ENCODE measurements around the gene RHBDD3. TPM values are rescaled to one million over a fixed set of nuclear protein-coding genes. Genes with fewer than 3 reads are reported as not detected.

The RHBDD3 gene
- total and polyA plus RNA-seq, 12 donors, result 7.0 to 25.8 (median 12.6) TPM

DNA sequence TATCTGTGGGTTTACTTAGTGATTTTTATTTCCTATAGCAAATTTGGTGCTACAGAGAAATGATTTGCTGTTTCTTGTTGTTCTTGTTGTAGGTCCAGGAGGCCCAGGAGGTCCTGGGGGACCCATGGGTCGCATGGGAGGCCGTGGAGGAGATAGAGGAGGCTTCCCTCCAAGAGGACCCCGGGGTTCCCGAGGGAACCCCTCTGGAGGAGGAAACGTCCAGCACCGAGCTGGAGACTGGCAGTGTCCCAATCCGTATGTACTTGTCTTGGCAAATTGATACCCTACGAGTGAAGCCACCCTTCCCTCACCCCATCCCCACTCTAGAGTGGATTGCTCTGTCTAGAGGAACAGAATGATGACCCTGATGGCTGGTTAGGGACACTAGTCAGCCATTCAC is 30.9 kb upstream of the RHBDD3 start:
- Histone ChIP-seq H3K4me1 (peaks cover 2 to 18% (median 10%) of the 10 kb centered on the region in 9 donors), H3K9me3 (no peaks in the 10 kb centered on the region), H3K4me3 (no peak overlapping the region), H3K27me3 (no peaks in the 10 kb centered on the region), H3K27ac (no peak overlapping the region), H3K36me3 (peaks cover 12 to 82% (median 68%) of the 10 kb centered on the region in 9 donors)
- no peak for DNase-seq
- no peak for ATAC-seq
- intact Hi-C loops (cut with DNase I), result loop anchor here in 1 of 10 donors (10.0 kb wide), 1 partner anchor 226 kb away; no protein-coding TSS in a partner anchor
- TF ChIP-seq, protein P1, sequence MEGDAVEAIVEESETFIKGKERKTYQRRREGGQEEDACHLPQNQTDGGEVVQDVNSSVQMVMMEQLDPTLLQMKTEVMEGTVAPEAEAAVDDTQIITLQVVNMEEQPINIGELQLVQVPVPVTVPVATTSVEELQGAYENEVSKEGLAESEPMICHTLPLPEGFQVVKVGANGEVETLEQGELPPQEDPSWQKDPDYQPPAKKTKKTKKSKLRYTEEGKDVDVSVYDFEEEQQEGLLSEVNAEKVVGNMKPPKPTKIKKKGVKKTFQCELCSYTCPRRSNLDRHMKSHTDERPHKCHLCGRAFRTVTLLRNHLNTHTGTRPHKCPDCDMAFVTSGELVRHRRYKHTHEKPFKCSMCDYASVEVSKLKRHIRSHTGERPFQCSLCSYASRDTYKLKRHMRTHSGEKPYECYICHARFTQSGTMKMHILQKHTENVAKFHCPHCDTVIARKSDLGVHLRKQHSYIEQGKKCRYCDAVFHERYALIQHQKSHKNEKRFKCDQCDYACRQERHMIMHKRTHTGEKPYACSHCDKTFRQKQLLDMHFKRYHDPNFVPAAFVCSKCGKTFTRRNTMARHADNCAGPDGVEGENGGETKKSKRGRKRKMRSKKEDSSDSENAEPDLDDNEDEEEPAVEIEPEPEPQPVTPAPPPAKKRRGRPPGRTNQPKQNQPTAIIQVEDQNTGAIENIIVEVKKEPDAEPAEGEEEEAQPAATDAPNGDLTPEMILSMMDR (IDR thresholded peaks at IDR 0.05), result no peak
- WGBS, 2 donors, result 67 to 69% methylated on average over 8 of the region's 8 CpGs

DNA sequence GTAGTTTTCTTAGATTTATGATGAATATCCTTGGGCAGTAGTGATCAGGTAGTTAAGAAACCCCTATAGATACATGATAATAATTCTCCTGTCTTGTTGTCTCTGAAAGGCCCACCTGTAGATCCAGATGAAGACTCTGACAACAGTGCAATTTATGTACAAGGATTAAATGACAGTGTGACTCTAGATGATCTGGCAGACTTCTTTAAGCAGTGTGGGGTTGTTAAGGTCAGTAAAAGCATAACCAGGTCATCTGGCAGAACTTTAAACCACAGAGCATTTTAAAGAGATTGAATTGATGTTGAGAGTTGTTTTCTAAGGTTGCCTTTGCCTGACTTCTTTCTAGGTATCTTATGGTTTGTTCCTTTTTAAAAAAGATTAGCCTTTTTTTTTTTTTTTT is 24.6 kb upstream of the RHBDD3 start:
- Histone ChIP-seq H3K4me1 (peaks cover 0 to 8% (median 0%) of the 10 kb centered on the region in 9 donors), H3K36me3 (peaks cover 9 to 100% (median 93%) of the 10 kb centered on the region in 9 donors), H3K4me3 (no peak overlapping the region), H3K9me3 (no peaks in the 10 kb centered on the region), H3K27ac (no peak overlapping the region), H3K27me3 (no peaks in the 10 kb centered on the region)
- no peak for DNase-seq
- TF ChIP-seq, protein P1 (IDR thresholded peaks at IDR 0.05), result no peak
- intact Hi-C loops (cut with DNase I), result loop anchor here in 1 of 10 donors (10.0 kb wide), 1 partner anchor 232 kb away; no protein-coding TSS in a partner anchor
- ATAC-seq, result no peak

DNA sequence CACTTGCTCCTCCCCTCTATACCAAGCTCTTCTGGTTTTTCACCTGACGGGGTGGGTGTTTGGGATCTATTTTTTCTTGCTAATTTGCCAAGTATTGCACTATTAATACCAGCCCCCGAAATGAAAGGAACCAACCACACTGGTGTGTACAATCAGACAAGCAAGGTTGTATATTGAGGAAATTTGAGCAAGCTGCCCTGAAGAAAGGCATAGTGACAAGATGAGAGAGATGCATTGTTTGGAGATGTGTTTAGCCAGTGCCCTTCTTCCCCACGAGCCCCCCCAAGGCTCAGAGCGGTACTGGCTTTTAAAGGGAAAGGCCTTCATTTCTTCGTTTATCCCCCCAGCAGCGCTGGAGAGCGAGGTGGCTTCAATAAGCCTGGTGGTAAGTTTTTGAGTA is 23.4 kb upstream of the RHBDD3 start:
- H3K4me1 ChIP-seq, result peaks cover 0 to 8% (median 0%) of the 10 kb centered on the region in 9 donors
- intact Hi-C loops (cut with DNase I), result loop anchor here in 1 of 10 donors (10.0 kb wide), 1 partner anchor 234 kb away; no protein-coding TSS in a partner anchor
- TF ChIP-seq, protein P1 (IDR thresholded peaks at IDR 0.05), result no peak
- H3K27me3 ChIP-seq, result no peaks in the 10 kb centered on the region
- DNase-seq, result no peak
- no peaks in the 10 kb centered on the region for H3K9me3 ChIP-seq
- 69 to 77% methylated on average over 7 of the region's 7 CpGs for WGBS, 2 donors
- H3K4me3 ChIP-seq, result no peak overlapping the region
- peaks cover 4 to 100% (median 93%) of the 10 kb centered on the region in 9 donors for H3K36me3 ChIP-seq
- no peak for ATAC-seq
- no peak overlapping the region for H3K27ac ChIP-seq

DNA sequence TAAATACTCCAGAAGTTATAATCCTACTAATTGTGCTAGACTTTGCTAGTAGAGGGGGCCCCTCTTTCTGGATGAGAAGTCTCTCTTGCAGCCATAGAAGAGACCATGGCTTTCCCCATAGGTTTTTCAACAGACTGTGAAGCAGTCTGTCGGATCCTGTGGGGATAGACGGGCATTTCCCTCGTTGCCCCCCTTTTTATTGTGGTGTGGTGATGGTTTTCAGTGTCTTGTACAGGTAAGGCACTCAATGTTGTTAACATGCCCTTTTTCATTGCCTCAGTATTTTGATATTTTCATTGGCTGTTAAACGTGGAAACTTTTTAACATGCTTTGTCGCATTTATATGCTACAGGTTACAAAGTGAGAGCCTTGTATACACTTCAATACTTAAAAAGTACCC is 22.3 kb upstream of the RHBDD3 start:
- Histone ChIP-seq H3K27me3 (no peaks in the 10 kb centered on the region), H3K4me3 (no peak overlapping the region), H3K9me3 (no peaks in the 10 kb centered on the region), H3K4me1 (peaks cover 0 to 8% (median 0%) of the 10 kb centered on the region in 9 donors), H3K36me3 (peaks cover 2 to 100% (median 85%) of the 10 kb centered on the region in 9 donors), H3K27ac (no peak overlapping the region)
- intact Hi-C loops (cut with DNase I), result loop anchor here in 1 of 10 donors (10.0 kb wide), 1 partner anchor 235 kb away; no protein-coding TSS in a partner anchor
- 69 to 72% methylated on average over 5 of the region's 5 CpGs for WGBS, 2 donors
- ATAC-seq (no peak), DNase-seq (no peak)
- TF ChIP-seq, protein P1 (IDR thresholded peaks at IDR 0.05), result no peak

Data from heart right ventricle (tissue), 16 donors.